B cell (primary cell): Measurements from ENCODE around the gene ASIC4. TPM values are rescaled to one million over a fixed set of nuclear protein-coding genes. Genes with fewer than 3 reads are reported as not detected.

Experiments used
- ATAC-seq: fragments of 200-7000 bp; cut with Tn5 transposase; one replicate; pipeline ENCODE4 v1.10.0; 2021; ENCODE audit warnings: low read depth, mild to moderate bottlenecking, moderate number of reproducible peaks, moderate library complexity
- CTCF ChIA-PET: fragments of 350-600 bp; sonication (Branson Sonifier 250); formaldehyde crosslinking; loops from one replicate; lab custom pipeline; 2021; ENCODE audit warnings: antibody characterized with exemption, inconsistent platforms; lab: Charles Lee
- POLR2A ChIA-PET: fragments of 350-600 bp; sonication (Branson Sonifier 250); formaldehyde crosslinking; loops from one replicate; lab custom pipeline; 2021; ENCODE audit warnings: antibody characterized with exemption; lab: Charles Lee
- DNase-seq: peaks from one replicate; pipeline ENCODE4 v3.0.0; 2013
- H2AFZ ChIP-seq: 2 replicates; pipeline ENCODE4 v1.6.1; 2012; ENCODE audit warnings: mild to moderate bottlenecking, low read depth, low read length; ENCODE audit not compliant: insufficient read depth, poor library complexity, severe bottlenecking
- H3K27ac ChIP-seq, 2 donors: 1 replicate in 1 of 2; 2 replicates in 1 of 2; pipeline ENCODE4 v1.5.1; 2012 to 2013; ENCODE audit warnings: low read length in 2 of 2, mild to moderate bottlenecking in 2 of 2, moderate library complexity in 1 of 2
- H3K27me3 ChIP-seq, 4 experiments: fragments of 200-600 bp in 1 of 4; sonication (generic) in 1 of 4; replicated peaks in 1 of 4; 1 replicate in 2 of 4; 2 replicates in 2 of 4; pipeline versions ENCODE4 v1.6.1 to v1.7.0; 2013 to 2016; ENCODE audit warnings: low read length in 3 of 4, mild to moderate bottlenecking in 2 of 4, mixed read lengths in 1 of 4, moderate library complexity in 1 of 4; ENCODE audit not compliant: insufficient read depth in 4 of 4, control insufficient read depth in 3 of 4; ENCODE audit errors: control extremely low read depth in 1 of 4
- H3K36me3 ChIP-seq, 2 experiments: replicated peaks in 1 of 2; 1 replicate in 1 of 2; 2 replicates in 1 of 2; pipeline versions ENCODE4 v1.6.1 to v1.7.1; 2013; ENCODE audit warnings: low read length in 1 of 2; ENCODE audit not compliant: insufficient read depth in 2 of 2, control insufficient read depth in 1 of 2; ENCODE audit errors: control extremely low read depth in 1 of 2, extremely low read depth in 1 of 2
- H3K4me1 ChIP-seq, 2 donors: fragments of 200-600 bp in 1 of 2; sonication (generic) in 1 of 2; 1 replicate in 1 of 2; 2 replicates in 1 of 2; pipeline versions ENCODE4 v1.5.1 to v1.6.1; 2013 to 2017; ENCODE audit warnings: low read length in 2 of 2; ENCODE audit not compliant: control insufficient read depth in 2 of 2, insufficient read depth in 2 of 2
- H3K4me2 ChIP-seq: replicated peaks from 2 replicates; pipeline ENCODE3; 2012; ENCODE audit warnings: mild to moderate bottlenecking, low read depth, low read length; ENCODE audit not compliant: poor library complexity, severe bottlenecking
- H3K4me3 ChIP-seq, 5 experiments: fragments of 200-600 bp in 1 of 5; sonication (generic) in 1 of 5; 1 replicate in 3 of 5; 2 replicates in 2 of 5; pipeline versions ENCODE4 v1.5.1 to v1.7.0; 2011 to 2016; ENCODE audit warnings: low read length in 4 of 5, mild to moderate bottlenecking in 4 of 5, low read depth in 2 of 5, control low read depth in 1 of 5, moderate library complexity in 1 of 5; ENCODE audit not compliant: insufficient read depth in 1 of 5; ENCODE audit errors: control extremely low read depth in 1 of 5, extremely low read depth in 1 of 5
- H3K79me2 ChIP-seq: fragments of 200-600 bp; sonication (generic); one replicate; pipeline ENCODE4 v1.6.0; 2016; ENCODE audit warnings: low read length; ENCODE audit not compliant: control insufficient read depth, insufficient read depth
- H3K9ac ChIP-seq: fragments of 200-600 bp; sonication (generic); 2 replicates; pipeline ENCODE4 v1.6.1; 2017; ENCODE audit warnings: mild to moderate bottlenecking, low read length, moderate library complexity
- H3K9me3 ChIP-seq, 3 donors: one replicate each; pipeline versions ENCODE4 v1.6.1 to v1.7.1; 2013; ENCODE audit warnings: low read length in 2 of 3; ENCODE audit not compliant: control insufficient read depth in 2 of 3, insufficient read depth in 1 of 3; ENCODE audit errors: control extremely low read depth in 1 of 3
- H4K20me1 ChIP-seq: 2 replicates; pipeline ENCODE4 v1.6.0; 2012; ENCODE audit warnings: mild to moderate bottlenecking, low read length; ENCODE audit not compliant: insufficient read depth, control insufficient read depth, poor library complexity, severe bottlenecking
- H3K27ac Mint-ChIP-seq: one replicate; pipeline ENCODE4 v1.8.0; 2021; ENCODE audit warnings: mixed read lengths
- H3K27me3 Mint-ChIP-seq: one replicate; pipeline ENCODE4 v1.8.0; 2021; ENCODE audit warnings: mixed read lengths
- H3K4me1 Mint-ChIP-seq: one replicate; pipeline ENCODE4 v1.8.0; 2021; ENCODE audit warnings: mixed read lengths
- H3K4me3 Mint-ChIP-seq: one replicate; pipeline ENCODE4 v1.8.0; 2021; ENCODE audit warnings: mixed read lengths
- H3K9me3 Mint-ChIP-seq: one replicate; pipeline ENCODE4 v1.8.0; 2022; ENCODE audit warnings: mixed read lengths; ENCODE audit not compliant: insufficient read depth
- CTCF ChIP-seq: fragments of 200-600 bp; IDR thresholded peaks from one replicate; pipeline ENCODE4 v1.8.0; 2022; ENCODE audit warnings: antibody characterized with exemption, mild to moderate bottlenecking
- EZH2 ChIP-seq: IDR thresholded peaks from 2 replicates; pipeline ENCODE4 v1.6.1; 2012; ENCODE audit warnings: borderline replicate concordance, low read depth, mild to moderate bottlenecking, moderate library complexity, low read length; ENCODE audit not compliant: insufficient read depth, poor library complexity, severe bottlenecking
- WGBS: methylation state at CpG from one replicate; pipeline ENCODE4 v1.1.5; 2013; ENCODE audit warnings: missing lambda C conversion rate; ENCODE audit not compliant: insufficient coverage; 5-methylcytosine and 5-hydroxymethylcytosine counted together
- intact Hi-C: fragments of 100-400 bp; cut with micrococcal nuclease; formaldehyde crosslinking; loops from one replicate; pipeline ENCODE4 v1.10.0; 2022
- polyA plus RNA-seq: library from polyadenylated mRNA; depleted of rRNA; stranded (reverse); fragments of >200 nt; gene quantifications from 2 replicates; pipeline ENCODE4 v1.2.3, GENCODE V29; 2012
- total RNA-seq, 2 donors: library from RNA; stranded (reverse); fragments of 120-200 nt in 1 of 2; gene quantifications; 1 replicate in 1 of 2; 2 replicates in 1 of 2; pipeline versions ENCODE4 v1.2.3 to v1.2.4, GENCODE V29; 2013 to 2022

The ASIC4 gene
- total and polyA plus RNA-seq, 2 donors (not counting 1 experiment from before 2014, with no cell fraction given) = not detected

DNA sequence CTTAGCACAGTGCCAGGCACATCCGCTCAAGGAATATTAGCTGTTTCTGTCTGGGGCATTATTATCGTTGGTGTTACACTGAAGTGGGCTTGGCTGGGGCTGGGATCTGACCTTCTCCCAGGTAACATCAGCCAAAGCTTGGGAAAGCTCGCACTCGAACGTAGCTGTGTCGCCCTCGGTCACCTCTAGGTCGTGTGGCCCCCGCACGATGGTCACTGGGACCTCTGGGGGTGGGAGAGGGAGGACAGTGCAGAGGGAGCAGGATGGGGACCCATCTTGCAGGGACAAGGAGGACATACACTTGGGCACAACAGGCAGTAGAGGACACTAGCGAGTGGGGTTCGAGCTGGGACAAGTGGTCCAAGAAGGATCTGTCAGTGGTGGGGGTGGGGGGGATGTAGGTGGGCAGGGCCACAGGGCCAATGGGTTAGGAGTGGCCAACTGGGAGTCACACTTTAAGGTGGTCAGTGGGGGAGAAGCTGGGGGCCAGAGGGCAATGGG, 39.2 kb downstream of the ASIC4 start:
- H3K9ac ChIP-seq = no peak overlapping the region

More for the DNA sequence above, 39.2 kb downstream of the ASIC4 start:
- 88% methylated on average over 12 of the region's 12 CpGs for WGBS
- intact Hi-C loops = loop anchor here (2.0 kb wide), 1 partner anchor 43 kb away; the partner anchor contains the start of gene STK11IP
- Histone ChIP-seq H3K4me2 (peak overlapping the region; percentile 98), H2AFZ (no peak overlapping the region), H3K9me3 (peaks cover 0 to 37% (median 0%) of the 10 kb centered on the region in 3 donors), H3K27me3 (peaks cover 0 to 71% (median 23%) of the 10 kb centered on the region in 4 experiments), H3K79me2 (no peaks in the 10 kb centered on the region), H3K27ac (no peak overlapping the region), H4K20me1 (no peaks in the 10 kb centered on the region), H3K36me3 (no peaks in the 10 kb centered on the region), H3K4me1 (peaks cover 20 to 30% of the 10 kb centered on the region in 2 donors), H3K4me3 (no peak overlapping the region)
- ChIA-PET POLR2A (interaction anchor here (1.9 kb wide), 1 partner anchor 10 kb away, joined by 4 read pairs; the partner anchor contains the start of genes CHPF and TMEM198), CTCF (interaction anchor here (0.7 kb wide), 1 partner anchor 10 kb away, joined by 3 read pairs; the partner anchor contains the start of genes CHPF and TMEM198)
- ATAC-seq (no peak), DNase-seq (no peak)
- TF ChIP-seq CTCF = no peak
- no peak for TF ChIP-seq EZH2
- H3K4me3 Mint-ChIP-seq = peak overlapping the region; percentile 71
- H3K27ac Mint-ChIP-seq = no peak overlapping the region
- peaks cover 48% of the 10 kb centered on the region for H3K27me3 Mint-ChIP-seq
- H3K9me3 Mint-ChIP-seq = no peaks in the 10 kb centered on the region
- peaks cover 14% of the 10 kb centered on the region for H3K4me1 Mint-ChIP-seq
